HepG2 (cell line): ENCODE results near the gene SMIM21. TPM values are rescaled to one million over a fixed set of nuclear protein-coding genes. Genes with fewer than 3 reads are reported as not detected.

ENCODE experiments used
- ATAC-seq: fragments of 200-7000 bp; cut with Tn5 transposase; 3 replicates; pipeline ENCODE4 v1.9.1; 2020; ENCODE audit warnings: mild to moderate bottlenecking, moderate library complexity
- BruUV-seq: library from RNA; stranded (reverse); fragments of 400-500 nt; replicated peaks from 2 replicates; lab custom pipeline; 2021; lab: Mats Ljungman, UMichigan
- CTCF ChIA-PET: fragments of 300-600 bp; formaldehyde crosslinking; extraction: SDS; loops from one replicate; lab custom pipeline; 2021; ENCODE audit warnings: low total read pairs, inconsistent platforms, low intra/inter-chr PET ratio; lab: Yijun Ruan, JAX
- POLR2A ChIA-PET: fragments of 350-600 bp; sonication (Branson Sonifier 250); formaldehyde crosslinking; loops from one replicate; lab custom pipeline; 2020; ENCODE audit warnings: antibody characterized with exemption, inconsistent platforms; lab: Yijun Ruan, JAX
- DNase-seq: peaks from one replicate; pipeline ENCODE4 v3.0.0-alpha.2; 2015; ENCODE audit warnings: low spot score
- FAIRE-seq: peaks from 3 replicates; lab custom pipeline; 2011; peaks lifted over from hg19 to GRCh38; lab: Jason Lieb, UNC
- H2AFZ ChIP-seq: one replicate; pipeline ENCODE4 v1.6.1; 2011; ENCODE audit warnings: low read length, inconsistent platforms
- H3K27ac ChIP-seq: fragments of 300-600 bp; 3 replicates; pipeline ENCODE4 v1.8.0; 2011; ENCODE audit warnings: mixed run types, mild to moderate bottlenecking, mixed read lengths, low read length, inconsistent platforms; ENCODE audit not compliant: insufficient read depth; ENCODE audit errors: extremely low read length
- H3K27me3 ChIP-seq, 2 experiments: fragments of 200-600 bp in 1 of 2; 2 replicates in 1 of 2; 3 replicates in 1 of 2; pipeline versions ENCODE4 v1.6.0 to v1.8.0; 2011; ENCODE audit warnings: low read length in 2 of 2, mild to moderate bottlenecking in 2 of 2, moderate library complexity in 2 of 2, inconsistent platforms in 1 of 2; ENCODE audit not compliant: insufficient read depth in 2 of 2, control insufficient read depth in 1 of 2
- H3K36me3 ChIP-seq, 2 experiments: fragments of 200-600 bp in 1 of 2; replicated peaks in 1 of 2; 2 replicates in 1 of 2; 3 replicates in 1 of 2; pipeline versions ENCODE4 v1.5.1 to v1.8.0; 2011; ENCODE audit warnings: low read length in 2 of 2, inconsistent platforms in 1 of 2; ENCODE audit not compliant: insufficient read depth in 2 of 2, control insufficient read depth in 1 of 2
- H3K4me1 ChIP-seq: 2 replicates; pipeline ENCODE4 v1.5.1; 2012; ENCODE audit warnings: low read length, inconsistent platforms; ENCODE audit not compliant: insufficient read depth
- H3K4me2 ChIP-seq: 2 replicates; pipeline ENCODE4 v1.6.0; 2011; ENCODE audit warnings: low read depth, low read length, inconsistent platforms
- H3K4me3 ChIP-seq, 3 experiments: fragments of 200-600 bp in 1 of 3; sonication (generic), shearing (Covaris generic) in 1 of 3; replicated peaks in 1 of 3; 2 replicates each; pipeline ENCODE4 v1.5.1; 2011 to 2016; ENCODE audit warnings: low read length in 3 of 3, inconsistent platforms in 2 of 3, low read depth in 2 of 3, mild to moderate bottlenecking in 2 of 3, control low read depth in 1 of 3, mixed read lengths in 1 of 3; ENCODE audit not compliant: insufficient read depth in 1 of 3
- H3K79me2 ChIP-seq: one replicate; pipeline ENCODE4 v1.6.1; 2011; ENCODE audit warnings: low read length, inconsistent platforms; ENCODE audit not compliant: insufficient read depth
- H3K9ac ChIP-seq: 2 replicates; pipeline ENCODE4 v1.6.0; 2011; ENCODE audit warnings: mild to moderate bottlenecking, low read depth, low read length, inconsistent platforms; ENCODE audit not compliant: insufficient read depth
- H3K9me3 ChIP-seq: 2 replicates; pipeline ENCODE4 v1.5.1; 2012; ENCODE audit warnings: mild to moderate bottlenecking, low read length
- H4K20me1 ChIP-seq: 2 replicates; pipeline ENCODE4 v1.6.0; 2011; ENCODE audit warnings: inconsistent platforms, mild to moderate bottlenecking, low read length, moderate library complexity; ENCODE audit not compliant: insufficient read depth
- ATAD3A ChIP-seq: sonication (generic); formaldehyde crosslinking; IDR thresholded peaks from 2 replicates; pipeline ENCODE4 v1.4.0; 2020; ENCODE audit warnings: missing genetic modification reagents
- CENPX ChIP-seq: sonication (generic); formaldehyde crosslinking; IDR thresholded peaks from 2 replicates; pipeline ENCODE4 v1.9.0; 2021; ENCODE audit warnings: mild to moderate bottlenecking, missing genetic modification reagents, moderate library complexity
- DNMT3B ChIP-seq: conservative IDR thresholded peaks from 2 replicates; pipeline ENCODE4 v1.6.1; 2016; ENCODE audit warnings: missing biosample characterization, control low read depth
- HNF4A ChIP-seq: sonication (generic); formaldehyde crosslinking; IDR thresholded peaks from 2 replicates; pipeline ENCODE4 v1.4.0; 2020; ENCODE audit warnings: missing genetic modification reagents
- MLX ChIP-seq: IDR thresholded peaks from 2 replicates; pipeline ENCODE4 v1.6.1; 2016
- RFXAP ChIP-seq: sonication (generic); formaldehyde crosslinking; IDR thresholded peaks from 2 replicates; pipeline ENCODE4 v1.4.0; 2020; ENCODE audit warnings: missing genetic modification reagents, borderline replicate concordance
- STAG1 ChIP-seq: sonication (generic); formaldehyde crosslinking; IDR thresholded peaks from 2 replicates; pipeline ENCODE4 v1.4.0; 2020; ENCODE audit warnings: missing genetic modification reagents
- TARDBP ChIP-seq: sonication (generic); formaldehyde crosslinking; IDR thresholded peaks from 2 replicates; pipeline ENCODE4 v1.8.0; 2022; ENCODE audit warnings: mild to moderate bottlenecking, missing genetic modification reagents
- TRIM24 ChIP-seq: sonication (generic); formaldehyde crosslinking; IDR thresholded peaks from 2 replicates; pipeline ENCODE4 v1.8.0; 2022; ENCODE audit warnings: mild to moderate bottlenecking, missing genetic modification reagents
- ZMYM3 ChIP-seq: sonication (generic); formaldehyde crosslinking; IDR thresholded peaks from 2 replicates; pipeline ENCODE4 v1.5.1; 2020; ENCODE audit warnings: mild to moderate bottlenecking, missing genetic modification reagents
- ZNF20 ChIP-seq: sonication (generic); formaldehyde crosslinking; IDR thresholded peaks from 2 replicates; pipeline ENCODE4 v1.4.0; 2020; ENCODE audit warnings: mild to moderate bottlenecking, moderate library complexity, missing genetic modification reagents
- ZNF296 ChIP-seq: sonication (generic); formaldehyde crosslinking; conservative IDR thresholded peaks from 2 replicates; pipeline ENCODE4 v1.5.0; 2020; ENCODE audit warnings: mild to moderate bottlenecking, missing genetic modification reagents
- ZNF614 ChIP-seq: IDR thresholded peaks from 2 replicates; pipeline ENCODE4 v1.6.1; 2018; ENCODE audit warnings: missing biosample characterization, missing genetic modification reagents, inconsistent platforms, borderline replicate concordance
- ZNF629 ChIP-seq: sonication (generic); formaldehyde crosslinking; conservative IDR thresholded peaks from 2 replicates; pipeline ENCODE4 v1.5.0; 2020; ENCODE audit warnings: missing genetic modification reagents
- ZNF839 ChIP-seq: sonication (generic); formaldehyde crosslinking; IDR thresholded peaks from 2 replicates; pipeline ENCODE4 v1.4.0; 2020; ENCODE audit warnings: missing genetic modification reagents, mild to moderate bottlenecking, borderline replicate concordance
- WGBS: methylation state at CpG from one replicate; pipeline ENCODE4 v1.1.6; 2017; ENCODE audit warnings: low lambda C conversion rate; 5-methylcytosine and 5-hydroxymethylcytosine counted together
- in situ Hi-C: cut with HindIII; loops from 2 replicates; pipeline ENCODE4 v1.10.0; 2017; ENCODE audit warnings: low pct_unique_long_range_greater_than_20kb; ENCODE audit not compliant: extremely low pct_ligation_motif_present
- intact Hi-C: fragments of 100-400 bp; cut with micrococcal nuclease; formaldehyde crosslinking; loops from one replicate; pipeline ENCODE4 v1.10.0; 2022; ENCODE audit not compliant: unreplicated experiment
- polyA plus RNA-seq, 8 experiments: library from polyadenylated mRNA; depleted of rRNA in 3 of 8; stranded (reverse) in 7 of 8; unstranded in 1 of 8; fragments of >200 nt; fragmentation: Illumina TruSeq in 4 of 8; extraction: Trizol in 4 of 8; gene quantifications; 2 replicates each; pipeline versions ENCODE4 v1.2.1 to v1.2.3, GENCODE V29; 2011 to 2016; ENCODE audit warnings: low read depth in 4 of 8, missing spikeins in 1 of 8, mixed read lengths in 1 of 8; ENCODE audit not compliant: insufficient read depth in 1 of 8
- total RNA-seq, 5 experiments: library from RNA; depleted of rRNA; stranded (reverse); fragments of >200 nt; fragmentation: Illumina TruSeq; extraction: Trizol; gene quantifications; 2 replicates each; pipeline ENCODE4 v1.2.3, GENCODE V29; 2016; ENCODE audit warnings: low read depth in 1 of 5

Gene SMIM21
- total and polyA plus RNA-seq, 2 of the 13 experiments (the other 11 are each of a cell fraction or from before 2014, with no cell fraction given) = not detected

GRCh38 chr18:75454022-75454795, 26.7 kb upstream of the SMIM21 start (continued):
- no peak for TF ChIP-seq STAG1 (CRISPR knock-in tag)
- TF ChIP-seq ZMYM3 (CRISPR knock-in tag) = no peak
- no peak for TF ChIP-seq ZNF614
- TF ChIP-seq ZNF20 (CRISPR knock-in tag) = no peak
- no peak for TF ChIP-seq HNF4A (CRISPR knock-in tag)
- no peak for TF ChIP-seq CENPX (CRISPR knock-in tag)

- BruUV-seq = no TSS peak
- peaks cover 0 to 7% of the 10 kb centered on the region in 2 experiments; a peak in 2 of 5 replicates for H3K27me3 ChIP-seq
- no peak overlapping the region for H3K4me2 ChIP-seq
- intact Hi-C loops = no loop called here
- POLR2A ChIA-PET = no interaction called here
- H3K9ac ChIP-seq = no peak overlapping the region
- H3K9me3 ChIP-seq = no peaks in the 10 kb centered on the region
- H3K36me3 ChIP-seq = no peaks in the 10 kb centered on the region
- H3K4me3 ChIP-seq = no peak overlapping the region
- DNase-seq (no peak), ATAC-seq (no peak), FAIRE-seq (no peak)
- 0% methylated on average over 3 of the region's 3 CpGs for WGBS
- 0 out of 2 replicates have a peak, but pooled peaks cover 2% of the 10 kb centered on the region for H3K4me1 ChIP-seq
- CTCF ChIA-PET = no interaction called here
- in situ Hi-C loops = no loop called here
- no peaks in the 10 kb centered on the region for H4K20me1 ChIP-seq
- no peaks in the 10 kb centered on the region for H3K79me2 ChIP-seq
- TF ChIP-seq ZNF839 (CRISPR knock-in tag) = no peak
- TF ChIP-seq ATAD3A (CRISPR knock-in tag) = no peak
- no peak for TF ChIP-seq MLX (CRISPR knock-in tag)
- no peak for TF ChIP-seq ZNF629 (CRISPR knock-in tag)
- no peak for TF ChIP-seq ZNF296 (CRISPR knock-in tag)
- no peak for TF ChIP-seq RFXAP (CRISPR knock-in tag)
- TF ChIP-seq TARDBP (CRISPR knock-in tag) = no peak
- no peak for TF ChIP-seq DNMT3B (CRISPR knock-in tag)
- TF ChIP-seq TRIM24 = no peak
- no peak overlapping the region for H3K27ac ChIP-seq
- H2AFZ ChIP-seq = no peak overlapping the region
Measured at GRCh38 chr18:75450906-75451305, 23.4 kb upstream of the SMIM21 start.
